ENCODE measurements around the gene MKRN2. TPM values are rescaled to one million over a fixed set of nuclear protein-coding genes. Genes with fewer than 3 reads are reported as not detected.

Gene MKRN2
- total RNA-seq, 2 donors from 2014 or later, result 20.9 to 21.2 TPM

DNA sequence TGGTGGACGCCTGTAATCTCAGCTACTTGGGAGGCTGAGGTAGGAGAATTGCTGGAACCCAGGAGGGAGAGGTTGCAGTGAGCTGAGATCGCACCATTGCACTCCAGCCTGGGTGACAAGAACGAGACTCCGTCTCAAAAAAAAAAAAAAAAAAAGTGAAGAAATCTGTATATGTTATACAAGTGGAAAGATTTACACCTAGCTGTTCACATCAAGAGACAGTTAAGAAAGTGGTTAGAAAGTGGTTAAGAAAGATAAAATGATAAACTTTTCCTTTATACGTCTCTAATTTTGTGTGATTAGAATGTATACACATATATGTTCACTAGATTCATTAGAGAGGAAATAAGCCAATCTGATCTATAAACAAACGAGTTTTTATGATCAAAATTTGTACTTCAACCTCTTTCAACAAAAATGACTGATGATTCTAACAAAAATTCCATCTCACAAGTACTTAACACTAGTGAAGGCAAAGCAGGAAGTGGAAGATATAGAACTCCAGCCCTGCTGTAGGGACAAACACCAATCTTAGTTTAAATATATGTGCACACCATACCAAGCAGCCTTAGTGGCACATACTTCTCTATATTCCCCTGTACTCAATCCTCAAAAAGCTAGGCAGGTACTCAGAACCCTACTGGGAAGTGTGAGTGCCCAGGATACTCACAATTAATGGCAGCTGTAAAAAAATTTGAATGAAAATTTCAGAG, 55.8 kb downstream of the MKRN2 start:
- intact Hi-C loops (cut with DNase I), result no loop called here
- TF ChIP-seq, protein P1, sequence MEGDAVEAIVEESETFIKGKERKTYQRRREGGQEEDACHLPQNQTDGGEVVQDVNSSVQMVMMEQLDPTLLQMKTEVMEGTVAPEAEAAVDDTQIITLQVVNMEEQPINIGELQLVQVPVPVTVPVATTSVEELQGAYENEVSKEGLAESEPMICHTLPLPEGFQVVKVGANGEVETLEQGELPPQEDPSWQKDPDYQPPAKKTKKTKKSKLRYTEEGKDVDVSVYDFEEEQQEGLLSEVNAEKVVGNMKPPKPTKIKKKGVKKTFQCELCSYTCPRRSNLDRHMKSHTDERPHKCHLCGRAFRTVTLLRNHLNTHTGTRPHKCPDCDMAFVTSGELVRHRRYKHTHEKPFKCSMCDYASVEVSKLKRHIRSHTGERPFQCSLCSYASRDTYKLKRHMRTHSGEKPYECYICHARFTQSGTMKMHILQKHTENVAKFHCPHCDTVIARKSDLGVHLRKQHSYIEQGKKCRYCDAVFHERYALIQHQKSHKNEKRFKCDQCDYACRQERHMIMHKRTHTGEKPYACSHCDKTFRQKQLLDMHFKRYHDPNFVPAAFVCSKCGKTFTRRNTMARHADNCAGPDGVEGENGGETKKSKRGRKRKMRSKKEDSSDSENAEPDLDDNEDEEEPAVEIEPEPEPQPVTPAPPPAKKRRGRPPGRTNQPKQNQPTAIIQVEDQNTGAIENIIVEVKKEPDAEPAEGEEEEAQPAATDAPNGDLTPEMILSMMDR (IDR thresholded peaks at IDR 0.05), result no peak
- H3K4me1 ChIP-seq, result no peaks in the 10 kb centered on the region
- no peak overlapping the region for H3K27ac ChIP-seq
- H3K36me3 ChIP-seq, result no peaks in the 10 kb centered on the region
- H3K9me3 ChIP-seq, result no peaks in the 10 kb centered on the region
- H3K9ac ChIP-seq (ENCODE audit: low read depth in 2 of 2, low read length in 2 of 2), result no peak overlapping the region
- no peak overlapping the region for H3K4me3 ChIP-seq
- no peak for DNase-seq
- no peaks in the 10 kb centered on the region for H3K27me3 ChIP-seq

DNA sequence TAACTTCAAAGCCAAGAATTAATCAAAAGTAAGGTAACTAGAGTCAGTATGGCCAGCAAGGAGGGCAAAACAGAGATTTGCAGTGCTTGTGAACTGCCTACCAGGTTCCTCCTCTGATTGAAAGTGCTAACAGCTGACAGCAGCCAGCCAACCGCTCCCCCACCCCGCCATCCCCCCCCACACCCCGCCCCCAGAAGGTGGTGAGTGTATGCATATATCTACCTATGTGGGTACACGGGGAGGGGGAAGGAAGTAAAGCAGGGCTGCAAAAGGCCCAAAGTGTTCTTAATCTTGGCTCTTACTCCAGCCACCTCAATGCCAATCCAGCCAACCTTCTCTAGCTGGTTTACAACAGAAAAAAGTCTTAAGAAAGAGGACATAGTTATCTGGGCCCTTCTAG, 56.4 kb downstream of the MKRN2 start:
- intact Hi-C loops (cut with DNase I), result no loop called here
- no peaks in the 10 kb centered on the region for H3K4me1 ChIP-seq
- no peak overlapping the region for H3K27ac ChIP-seq
- no peak for DNase-seq
- no peak overlapping the region for H3K9ac ChIP-seq (ENCODE audit: low read depth in 2 of 2, low read length in 2 of 2)
- TF ChIP-seq, protein P1 (IDR thresholded peaks at IDR 0.05), result no peak
- no peaks in the 10 kb centered on the region for H3K36me3 ChIP-seq
- H3K4me3 ChIP-seq, result no peak overlapping the region
- no peaks in the 10 kb centered on the region for H3K9me3 ChIP-seq
- H3K27me3 ChIP-seq, result no peaks in the 10 kb centered on the region

GRCh38 chr3:12615266-12615665, 58.4 kb downstream of the MKRN2 start:
- TF ChIP-seq, protein P1 (IDR thresholded peaks at IDR 0.05), result no peak
- intact Hi-C loops (cut with DNase I), result no loop called here
- Histone ChIP-seq H3K27me3 (no peaks in the 10 kb centered on the region), H3K4me1 (no peaks in the 10 kb centered on the region), H3K4me3 (no peak overlapping the region), H3K36me3 (no peaks in the 10 kb centered on the region), H3K9me3 (no peaks in the 10 kb centered on the region), H3K9ac (ENCODE audit: low read depth in 2 of 2, low read length in 2 of 2) (no peak overlapping the region), H3K27ac (no peak overlapping the region)
- no peak for DNase-seq

DNA sequence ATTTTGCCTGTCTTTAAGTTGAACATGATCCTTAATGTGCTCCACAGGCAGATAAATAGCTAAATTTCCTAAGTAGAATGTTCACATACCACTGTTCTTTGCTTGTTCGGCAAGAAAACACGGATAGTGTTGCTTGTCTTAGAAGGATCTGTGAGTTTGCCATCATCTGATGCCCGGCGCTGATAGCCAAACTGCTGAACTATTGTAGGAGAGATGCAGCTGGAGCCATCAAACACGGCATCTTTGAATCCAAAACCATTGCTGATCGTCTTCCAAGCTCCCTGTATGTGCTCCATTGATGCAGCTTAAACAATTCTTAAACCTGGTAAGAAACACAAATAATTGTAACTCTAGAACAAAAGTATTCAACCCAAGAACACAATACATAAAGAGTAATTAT, 61.5 kb downstream of the MKRN2 start:
- H3K9me3 ChIP-seq, result no peaks in the 10 kb centered on the region
- H3K27me3 ChIP-seq, result no peaks in the 10 kb centered on the region
- no peaks in the 10 kb centered on the region for H3K4me1 ChIP-seq
- TF ChIP-seq, protein P1 (IDR thresholded peaks at IDR 0.05), result no peak
- intact Hi-C loops (cut with DNase I), result no loop called here
- H3K27ac ChIP-seq, result no peak overlapping the region
- H3K36me3 ChIP-seq, result no peaks in the 10 kb centered on the region
- no peak overlapping the region for H3K9ac ChIP-seq (ENCODE audit: low read depth in 2 of 2, low read length in 2 of 2)
- no peak overlapping the region for H3K4me3 ChIP-seq
- DNase-seq, result no peak

- no peak for DNase-seq
- Histone ChIP-seq H3K27me3 (no peaks in the 10 kb centered on the region), H3K36me3 (no peaks in the 10 kb centered on the region), H3K4me3 (no peak overlapping the region), H3K27ac (no peak overlapping the region), H3K9me3 (no peaks in the 10 kb centered on the region), H3K4me1 (no peaks in the 10 kb centered on the region), H3K9ac (ENCODE audit: low read depth in 2 of 2, low read length in 2 of 2) (no peak overlapping the region)
- TF ChIP-seq, protein P1 (IDR thresholded peaks at IDR 0.05), result no peak
- intact Hi-C loops (cut with DNase I), result no loop called here
Measured at GRCh38 chr3:12620305-12620704, 63.4 kb downstream of the MKRN2 start.
